Panc1 (cell line): ENCODE measurements around the gene WNK2. TPM values are rescaled to one million over a fixed set of nuclear protein-coding genes. Genes with fewer than 3 reads are reported as not detected.
"Not testable (repeated sequence)": the region's sequence is repeated elsewhere in the genome, so short reads cannot be mapped to it uniquely, and the experiment has no call there.

Source experiments
- ATAC-seq: fragments of 200-7000 bp; cut with Tn5 transposase; 2 replicates; pipeline ENCODE4 v1.9.1; 2020; ENCODE audit warnings: mild to moderate bottlenecking, moderate library complexity
- BruUV-seq: library from RNA; stranded (reverse); fragments of 400-500 nt; replicated peaks from 2 replicates; lab custom pipeline; 2021; lab: Mats Ljungman, UMichigan
- CTCF ChIA-PET: fragments of 300-600 bp; sonication (Branson Sonifier 250); formaldehyde crosslinking; loops from one replicate; lab custom pipeline; 2022; ENCODE audit warnings: antibody characterized with exemption; lab: Charles Lee
- POLR2A ChIA-PET: fragments of 300-600 bp; sonication (Branson Sonifier 250); formaldehyde crosslinking; loops from one replicate; lab custom pipeline; 2022; ENCODE audit warnings: antibody characterized with exemption; lab: Charles Lee
- DNase-seq: peaks from one replicate; pipeline ENCODE4 v3.0.0-alpha.2; 2010; ENCODE audit warnings: low read depth, low spot score
- H3K27ac ChIP-seq: 2 replicates; pipeline ENCODE4 v1.5.1; 2011; ENCODE audit warnings: mild to moderate bottlenecking, low read length, inconsistent platforms
- H3K27me3 ChIP-seq: fragments of 200-500 bp; sonication (Bioruptor generic); 2 replicates; pipeline ENCODE4 v1.6.0; 2014; ENCODE audit warnings: low read length, inconsistent platforms; ENCODE audit not compliant: control insufficient read depth, insufficient read depth
- H3K36me3 ChIP-seq: fragments of 200-500 bp; sonication (Bioruptor generic); 2 replicates; pipeline ENCODE4 v1.5.1; 2014; ENCODE audit warnings: inconsistent platforms, mild to moderate bottlenecking, low read length, moderate library complexity; ENCODE audit not compliant: control insufficient read depth, insufficient read depth
- H3K4me1 ChIP-seq: 2 replicates; pipeline ENCODE4 v1.5.1; 2011; ENCODE audit warnings: inconsistent platforms, mild to moderate bottlenecking, low read length, moderate library complexity; ENCODE audit not compliant: control insufficient read depth, insufficient read depth
- H3K4me3 ChIP-seq, 2 experiments: 2 replicates each; pipeline ENCODE4 v1.5.1; 2011 to 2012; ENCODE audit warnings: low read depth in 2 of 2, low read length in 2 of 2, mild to moderate bottlenecking in 2 of 2, inconsistent platforms in 1 of 2, moderate library complexity in 1 of 2
- H3K9me3 ChIP-seq: fragments of 200-500 bp; sonication (Bioruptor generic); 2 replicates; pipeline ENCODE4 v1.5.1; 2014; ENCODE audit warnings: low read depth, mild to moderate bottlenecking, inconsistent platforms, low read length, moderate library complexity; ENCODE audit not compliant: control insufficient read depth, insufficient read depth
- CTCF ChIP-seq: fragments of 450-650 bp; IDR thresholded peaks from 2 replicates; pipeline ENCODE4 v1.5.1; 2017; ENCODE audit warnings: mild to moderate bottlenecking
- POLR2AphosphoS5 ChIP-seq: IDR thresholded peaks from 2 replicates; pipeline ENCODE4 v1.6.1; 2012; ENCODE audit warnings: mild to moderate bottlenecking, low read depth, low read length, moderate library complexity
- REST ChIP-seq, 2 experiments: IDR thresholded peaks; 2 replicates each; pipeline ENCODE4 v1.6.1; 2011 to 2012; ENCODE audit warnings: low read depth in 2 of 2, control low read depth in 1 of 2, low read length in 1 of 2, mild to moderate bottlenecking in 1 of 2, moderate library complexity in 1 of 2; ENCODE audit not compliant: insufficient read depth in 1 of 2
- SIN3A ChIP-seq: IDR thresholded peaks from 2 replicates; pipeline ENCODE4 v1.6.1; 2012; ENCODE audit warnings: low read depth, mild to moderate bottlenecking, low read length, moderate library complexity, borderline replicate concordance; ENCODE audit not compliant: insufficient read depth
- TCF7L2 ChIP-seq: IDR thresholded peaks from 2 replicates; pipeline ENCODE4 v1.6.1; 2011; ENCODE audit warnings: mild to moderate bottlenecking, low read depth, low read length, inconsistent platforms
- in situ Hi-C: cut with HindIII; loops from 2 replicates; pipeline ENCODE4 v1.10.0; 2016; ENCODE audit warnings: low sequenced_read_pairs, low pct_unique_long_range_greater_than_20kb
- intact Hi-C: fragments of 100-400 bp; cut with micrococcal nuclease; formaldehyde crosslinking; loops from one replicate; pipeline ENCODE4 v1.10.0; 2022; ENCODE audit not compliant: unreplicated experiment
- total RNA-seq: library from RNA; stranded (reverse); gene quantifications from one replicate; pipeline ENCODE4 v1.2.1, GENCODE V29; 2021; ENCODE audit not compliant: unreplicated experiment

The WNK2 gene
- total RNA-seq, 1 experiment from 2014 or later: 13.7 TPM

- Histone ChIP-seq H3K27ac (no peak overlapping the region), H3K4me1 (no peaks in the 10 kb centered on the region), H3K4me3 (no peak overlapping the region), H3K36me3 (no peaks in the 10 kb centered on the region), H3K9me3 (no peaks in the 10 kb centered on the region), H3K27me3 (no peaks in the 10 kb centered on the region)
- DNase-seq (no peak), ATAC-seq (no peak)
- ChIA-PET CTCF (no interaction called here), POLR2A (no interaction called here)
- TF ChIP-seq TCF7L2 (no peak), POLR2AphosphoS5 (no peak), REST (IDR thresholded peaks at IDR 0.05; ENCODE audit: insufficient read depth in 1 of 2, low read depth in 2 of 2, low read length in 1 of 2) (no peak), SIN3A (no peak), CTCF (no peak)
- intact Hi-C loops (no loop called here), in situ Hi-C loops (no loop called here)
- no TSS peak for BruUV-seq
Measured at GRCh38 chr9:93250185-93250584, 66.2 kb downstream of the WNK2 start.

- ATAC-seq, BruUV-seq, H3K4me1 ChIP-seq, H3K36me3 ChIP-seq, intact Hi-C loops, CTCF ChIA-PET, H3K27ac ChIP-seq, DNase-seq, in situ Hi-C loops, POLR2A ChIA-PET, H3K9me3 ChIP-seq, H3K27me3 ChIP-seq, H3K4me3 ChIP-seq: not testable (repeated sequence)
Measured at GRCh38 chr9:93251309-93251708, 67.4 kb downstream of the WNK2 start.

- no peaks in the 10 kb centered on the region for H3K4me1 ChIP-seq
- no TSS peak for BruUV-seq
- H3K36me3 ChIP-seq: no peaks in the 10 kb centered on the region
- no peak for ATAC-seq
- ChIA-PET CTCF (no interaction called here), POLR2A (no interaction called here)
- no peak overlapping the region for H3K27ac ChIP-seq
- DNase-seq: no peak
- intact Hi-C loops (no loop called here), in situ Hi-C loops (no loop called here)
- H3K4me3 ChIP-seq: no peak overlapping the region
- no peak for TF ChIP-seq SIN3A
- TF ChIP-seq REST (IDR thresholded peaks at IDR 0.05; ENCODE audit: insufficient read depth in 1 of 2, low read depth in 2 of 2, low read length in 1 of 2): no peak
- no peak for TF ChIP-seq TCF7L2
- no peak for TF ChIP-seq POLR2AphosphoS5
- TF ChIP-seq CTCF: no peak
- no peaks in the 10 kb centered on the region for H3K9me3 ChIP-seq
- no peaks in the 10 kb centered on the region for H3K27me3 ChIP-seq
Measured at GRCh38 chr9:93252116-93252780, 68.3 kb downstream of the WNK2 start.
